ENCODE measurements around the gene SLC24A1.

GRCh38 chr15:65663521-65663920, 41.8 kb downstream of the SLC24A1 start:
- no peak for TF ChIP-seq POLR2AphosphoS5 (IDR thresholded peaks at IDR 0.05; ENCODE audit: low read depth, low read length)
- TF ChIP-seq POLR2A (IDR thresholded peaks at IDR 0.05; ENCODE audit: low read depth, low read length), result no peak
- no peak for TF ChIP-seq TAF1 (IDR thresholded peaks at IDR 0.05; ENCODE audit: low read depth, low read length)

Measured in GM12891 (cell line).